NCI-H345 (cell line): ENCODE results near the gene CGB5.

ENCODE experiments used
- DNase-seq: peaks from one replicate; lab custom pipeline; 2025; lab: John Stamatoyannopoulos, UW

CGB5 gene

GRCh38 chr19:49086296-49086695 is 42.6 kb downstream of the CGB5 start:
- DNase-seq: no peak

GRCh38 chr19:49091391-49092038 is 47.9 kb downstream of the CGB5 start:
- no peak for DNase-seq

GRCh38 chr19:49092686-49093085 is 49.0 kb downstream of the CGB5 start:
- DNase-seq: no peak
